Activated B cell treated with CpG ODN at 0.5 μM for 24 hours (primary cell): Measurements from ENCODE around the gene MED27. TPM values are rescaled to one million over a fixed set of nuclear protein-coding genes. Genes with fewer than 3 reads are reported as not detected.

Experiments used
- ATAC-seq: fragments of 200-7000 bp; cut with Tn5 transposase; one replicate; pipeline ENCODE4 v1.10.0; 2021; ENCODE audit warnings: low read depth, mild to moderate bottlenecking, moderate library complexity
- CTCF ChIA-PET: fragments of 350-600 bp; sonication (Branson Sonifier 250); formaldehyde crosslinking; loops from one replicate; lab custom pipeline; 2021; ENCODE audit warnings: antibody characterized with exemption; lab: Charles Lee
- POLR2A ChIA-PET: fragments of 350-600 bp; sonication (Branson Sonifier 250); formaldehyde crosslinking; loops from one replicate; lab custom pipeline; 2021; ENCODE audit warnings: antibody characterized with exemption; lab: Charles Lee
- DNase-seq: peaks from one replicate; pipeline ENCODE4 v3.0.0; 2022
- H3K27ac Mint-ChIP-seq: one replicate; pipeline ENCODE4 v1.8.0; 2020; ENCODE audit warnings: mixed read lengths
- H3K27me3 Mint-ChIP-seq: one replicate; pipeline ENCODE4 v1.8.0; 2021; ENCODE audit warnings: mixed read lengths
- H3K36me3 Mint-ChIP-seq: one replicate; pipeline ENCODE4 v1.8.0; 2021; ENCODE audit warnings: low read depth, mixed read lengths
- H3K4me1 Mint-ChIP-seq: one replicate; pipeline ENCODE4 v1.8.0; 2021; ENCODE audit warnings: mixed read lengths
- H3K4me3 Mint-ChIP-seq: one replicate; pipeline ENCODE4 v1.8.0; 2020; ENCODE audit warnings: mild to moderate bottlenecking, mixed read lengths
- H3K9me3 Mint-ChIP-seq: one replicate; pipeline ENCODE4 v1.8.0; 2020; ENCODE audit warnings: mixed read lengths
- CTCF ChIP-seq: fragments of 200-600 bp; IDR thresholded peaks from one replicate; pipeline ENCODE4 v1.8.0; 2022; ENCODE audit warnings: antibody characterized with exemption, mild to moderate bottlenecking
- intact Hi-C: fragments of 100-400 bp; cut with micrococcal nuclease; formaldehyde crosslinking; loops from one replicate; pipeline ENCODE4 v1.15.1; 2024
- total RNA-seq: library from RNA; stranded (reverse); gene quantifications from 2 replicates; pipeline ENCODE4 v1.2.3, GENCODE V29; 2022

The MED27 gene
- total RNA-seq, 1 donor from 2014 or later: 24.5 TPM

GRCh38 chr9:131870156-131870555 is 209.5 kb downstream of the MED27 start:
- no peak overlapping the region for H3K4me3 Mint-ChIP-seq
- no peak overlapping the region for H3K27ac Mint-ChIP-seq
- ChIA-PET POLR2A (no interaction called here), CTCF (no interaction called here)
- no peaks in the 10 kb centered on the region for H3K4me1 Mint-ChIP-seq
- ATAC-seq (no peak), DNase-seq (no peak)
- peaks cover 19% of the 10 kb centered on the region for H3K36me3 Mint-ChIP-seq
- no peaks in the 10 kb centered on the region for H3K9me3 Mint-ChIP-seq
- intact Hi-C loops: no loop called here
- H3K27me3 Mint-ChIP-seq: no peaks in the 10 kb centered on the region
- no peak for TF ChIP-seq CTCF

DNA sequence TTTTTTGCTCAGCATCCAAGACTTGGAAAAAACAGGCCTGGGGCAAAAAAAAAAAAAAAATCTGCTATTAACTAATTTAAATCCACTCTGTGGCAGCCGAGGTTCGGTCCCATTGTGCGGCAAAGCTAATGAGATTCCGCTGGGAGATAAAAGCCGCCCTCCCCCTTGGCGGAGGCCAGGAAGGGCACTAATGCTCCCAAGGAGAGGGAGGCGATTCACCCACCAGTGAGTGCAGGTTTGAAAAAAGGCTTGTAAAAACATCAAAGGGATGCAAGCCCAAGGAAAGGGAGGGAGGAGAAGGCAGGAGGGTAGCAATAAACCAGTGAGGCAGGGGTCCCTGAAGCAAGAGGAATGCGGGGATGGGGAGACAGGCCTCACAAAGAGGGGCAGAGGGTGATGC is 210.3 kb downstream of the MED27 start:
- Mint-ChIP-seq H3K36me3 (peaks cover 18% of the 10 kb centered on the region), H3K27me3 (no peaks in the 10 kb centered on the region), H3K27ac (no peak overlapping the region), H3K9me3 (no peaks in the 10 kb centered on the region), H3K4me3 (no peak overlapping the region), H3K4me1 (no peaks in the 10 kb centered on the region)
- TF ChIP-seq CTCF: no peak
- DNase-seq (no peak), ATAC-seq (no peak)
- intact Hi-C loops: no loop called here
- POLR2A ChIA-PET: no interaction called here
- CTCF ChIA-PET: no interaction called here

- TF ChIP-seq CTCF: no peak
- no peaks in the 10 kb centered on the region for H3K27me3 Mint-ChIP-seq
- peaks cover 16% of the 10 kb centered on the region for H3K36me3 Mint-ChIP-seq
- DNase-seq (no peak), ATAC-seq (no peak)
- ChIA-PET CTCF (no interaction called here), POLR2A (no interaction called here)
- H3K9me3 Mint-ChIP-seq: no peaks in the 10 kb centered on the region
- H3K4me1 Mint-ChIP-seq: no peaks in the 10 kb centered on the region
- intact Hi-C loops: no loop called here
- H3K27ac Mint-ChIP-seq: no peak overlapping the region
- no peak overlapping the region for H3K4me3 Mint-ChIP-seq
Measured at GRCh38 chr9:131868766-131869165, 210.9 kb downstream of the MED27 start.

DNA sequence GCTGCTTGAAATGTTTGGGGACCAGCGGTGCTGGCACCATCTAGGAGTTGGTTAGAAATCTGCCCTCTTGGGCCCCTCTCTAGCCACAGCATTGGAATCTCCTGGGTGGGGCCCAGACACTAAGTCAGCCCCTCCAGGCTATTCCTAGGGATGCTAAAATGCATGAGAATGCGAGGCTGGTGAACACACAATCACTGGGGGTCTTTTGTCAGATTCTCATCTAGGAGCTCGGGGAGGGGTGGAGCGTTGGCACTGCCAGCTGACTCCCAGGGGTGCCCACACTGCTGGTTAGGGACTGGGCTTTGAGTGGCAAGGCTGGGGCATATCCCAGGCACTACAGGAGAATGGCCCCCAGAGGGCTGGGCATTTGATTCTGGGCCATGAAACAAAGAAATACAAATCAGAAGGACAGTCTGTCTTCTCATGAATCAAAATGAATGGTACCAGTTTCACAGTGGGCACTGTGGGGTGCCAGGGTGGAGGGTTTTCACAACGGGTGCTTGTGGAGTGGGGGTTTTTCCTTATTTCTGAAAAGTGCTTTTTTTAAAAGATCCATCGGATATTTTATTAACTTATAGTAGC is 212.0 kb downstream of the MED27 start:
- intact Hi-C loops: no loop called here

More for the DNA sequence above, 212.0 kb downstream of the MED27 start:
- DNase-seq (no peak), ATAC-seq (no peak)
- no peak overlapping the region for H3K27ac Mint-ChIP-seq
- CTCF ChIA-PET: no interaction called here
- no peaks in the 10 kb centered on the region for H3K27me3 Mint-ChIP-seq
- H3K36me3 Mint-ChIP-seq: peaks cover 15% of the 10 kb centered on the region
- no peaks in the 10 kb centered on the region for H3K9me3 Mint-ChIP-seq
- no peak for TF ChIP-seq CTCF
- POLR2A ChIA-PET: interaction anchor here (0.7 kb wide), 1 partner anchor 11 kb away, joined by 4 read pairs; no protein-coding TSS in a partner anchor
- H3K4me3 Mint-ChIP-seq: no peak overlapping the region
- no peaks in the 10 kb centered on the region for H3K4me1 Mint-ChIP-seq
